H1 (cell line): ENCODE measurements around the gene OSBPL5. TPM values are rescaled to one million over a fixed set of nuclear protein-coding genes. Genes with fewer than 3 reads are reported as not detected.

Source experiments
- CTCF ChIA-PET: fragments of 300-600 bp; sonication (Branson Sonifier 250); formaldehyde crosslinking; loops from one replicate; lab custom pipeline; 2021; ENCODE audit not compliant: partially characterized antibody; lab: Charles Lee
- POLR2A ChIA-PET: fragments of 300-600 bp; sonication (Branson Sonifier 250); formaldehyde crosslinking; loops from one replicate; lab custom pipeline; 2021; ENCODE audit warnings: inconsistent platforms; ENCODE audit not compliant: partially characterized antibody; lab: Charles Lee
- DNase-seq, 2 experiments: peaks; one replicate each; pipeline versions ENCODE4 v3.0.0 to v3.0.0-alpha.2; 2010 to 2022; ENCODE audit warnings: low spot score in 2 of 2, low read depth in 1 of 2, mixed read lengths in 1 of 2
- FAIRE-seq: peaks from 2 replicates; lab custom pipeline; 2011; peaks lifted over from hg19 to GRCh38; lab: Jason Lieb, UNC
- H2AFZ ChIP-seq: 2 replicates; pipeline ENCODE4 v1.8.1; 2012; ENCODE audit warnings: low read length, inconsistent platforms
- H2AK5ac ChIP-seq: 2 replicates; pipeline ENCODE4 v1.6.1; 2013; ENCODE audit warnings: low read depth, low read length
- H2BK120ac ChIP-seq: replicated peaks from 2 replicates; pipeline ENCODE3; 2013; ENCODE audit warnings: low read depth, low read length, inconsistent platforms
- H2BK12ac ChIP-seq: 2 replicates; pipeline ENCODE4 v1.6.1; 2013; ENCODE audit warnings: low read depth, low read length
- H2BK15ac ChIP-seq: 2 replicates; pipeline ENCODE4 v1.6.1; 2013; ENCODE audit warnings: low read length
- H2BK20ac ChIP-seq: 2 replicates; pipeline ENCODE4 v1.6.1; 2013; ENCODE audit warnings: low read length
- H2BK5ac ChIP-seq: 2 replicates; pipeline ENCODE4 v1.6.1; 2013; ENCODE audit warnings: low read depth, low read length
- H3K14ac ChIP-seq: 2 replicates; pipeline ENCODE4 v1.6.1; 2013; ENCODE audit warnings: inconsistent platforms; ENCODE audit not compliant: insufficient read length
- H3K18ac ChIP-seq: 2 replicates; pipeline ENCODE4 v1.6.1; 2013; ENCODE audit warnings: low read length; ENCODE audit errors: extremely low read depth
- H3K23ac ChIP-seq: 2 replicates; pipeline ENCODE4 v1.6.1; 2013; ENCODE audit warnings: inconsistent platforms; ENCODE audit not compliant: insufficient read length
- H3K23me2 ChIP-seq: 2 replicates; pipeline ENCODE4 v1.6.1; 2013; ENCODE audit warnings: low read depth, low read length
- H3K27ac ChIP-seq: 2 replicates; pipeline ENCODE4 v1.6.1; 2011; ENCODE audit warnings: low read depth, low read length, inconsistent platforms
- H3K27me3 ChIP-seq, 4 experiments: replicated peaks in 1 of 4; 1 replicate in 1 of 4; 2 replicates in 3 of 4; pipeline versions ENCODE4 v1.6.1 to v1.8.1; 2011 to 2013; ENCODE audit warnings: low read length in 3 of 4, mild to moderate bottlenecking in 3 of 4, inconsistent platforms in 2 of 4, mixed read lengths in 2 of 4, moderate library complexity in 1 of 4; ENCODE audit not compliant: control insufficient read depth in 3 of 4, insufficient read depth in 3 of 4; ENCODE audit errors: extremely low read depth in 1 of 4
- H3K36me3 ChIP-seq, 4 experiments: 2 replicates each; pipeline versions ENCODE4 v1.6.1 to v1.8.1; 2011 to 2013; ENCODE audit warnings: mild to moderate bottlenecking in 4 of 4, low read length in 3 of 4, moderate library complexity in 2 of 4, control low read depth in 1 of 4, inconsistent platforms in 1 of 4; ENCODE audit not compliant: insufficient read depth in 4 of 4, control insufficient read depth in 2 of 4
- H3K4ac ChIP-seq: replicated peaks from 2 replicates; pipeline ENCODE3; 2013; ENCODE audit warnings: low read length, low read depth, mixed read lengths, inconsistent platforms; ENCODE audit not compliant: insufficient read length
- H3K4me1 ChIP-seq, 4 experiments: replicated peaks in 1 of 4; 1 replicate in 1 of 4; 2 replicates in 3 of 4; pipeline versions ENCODE4 v1.6.1 to v1.8.1; 2011 to 2013; ENCODE audit warnings: low read length in 3 of 4, inconsistent platforms in 2 of 4, mixed read lengths in 1 of 4; ENCODE audit not compliant: insufficient read depth in 4 of 4, control insufficient read depth in 3 of 4
- H3K4me2 ChIP-seq, 2 experiments: 2 replicates each; pipeline versions ENCODE4 v1.6.1 to v1.8.1; 2011 to 2013; ENCODE audit warnings: low read depth in 2 of 2, low read length in 2 of 2, control low read depth in 1 of 2, inconsistent platforms in 1 of 2, mild to moderate bottlenecking in 1 of 2; ENCODE audit not compliant: insufficient read depth in 1 of 2
- H3K4me3 ChIP-seq, 4 experiments: fragments of 200-600, 300-600 bp in 1 of 4; sonication (generic), shearing (Covaris generic), sonication (Bioruptor Twin) in 1 of 4; 2 replicates each; pipeline versions ENCODE4 v1.5.1 to v1.8.1; 2011 to 2016; ENCODE audit warnings: low read length in 4 of 4, low read depth in 3 of 4, control low read depth in 2 of 4, inconsistent platforms in 2 of 4, mild to moderate bottlenecking in 2 of 4, mixed read lengths in 1 of 4, moderate library complexity in 1 of 4; ENCODE audit not compliant: insufficient read depth in 2 of 4; ENCODE audit errors: extremely low read depth in 1 of 4
- H3K56ac ChIP-seq: replicated peaks from 2 replicates; pipeline ENCODE3; 2013; ENCODE audit warnings: low read depth, mild to moderate bottlenecking, mixed read lengths, low read length, inconsistent platforms; ENCODE audit not compliant: insufficient read length
- H3K79me1 ChIP-seq: 2 replicates; pipeline ENCODE4 v1.6.1; 2013; ENCODE audit warnings: low read depth, low read length, control low read depth
- H3K79me2 ChIP-seq, 2 experiments: 2 replicates each; pipeline versions ENCODE4 v1.6.1 to v1.8.1; 2012 to 2013; ENCODE audit warnings: low read length in 2 of 2, mild to moderate bottlenecking in 2 of 2, inconsistent platforms in 1 of 2; ENCODE audit not compliant: insufficient read depth in 2 of 2, control insufficient read depth in 1 of 2
- H3K9ac ChIP-seq, 4 experiments: replicated peaks in 1 of 4; 1 replicate in 1 of 4; 2 replicates in 3 of 4; pipeline versions ENCODE4 v1.6.1 to v1.8.1; 2011 to 2013; ENCODE audit warnings: low read depth in 3 of 4, low read length in 3 of 4, control low read depth in 2 of 4, mild to moderate bottlenecking in 2 of 4, moderate library complexity in 2 of 4, inconsistent platforms in 1 of 4; ENCODE audit errors: extremely low read depth in 1 of 4
- H3K9me3 ChIP-seq, 2 experiments: 2 replicates each; pipeline versions ENCODE4 v1.6.1 to v1.8.1; 2012 to 2013; ENCODE audit warnings: mild to moderate bottlenecking in 2 of 2, moderate library complexity in 2 of 2, control low read depth in 1 of 2, inconsistent platforms in 1 of 2, low read depth in 1 of 2, low read length in 1 of 2, mixed read lengths in 1 of 2; ENCODE audit not compliant: insufficient read depth in 2 of 2
- H4K20me1 ChIP-seq, 2 experiments: replicated peaks in 1 of 2; 2 replicates each; pipeline versions ENCODE3 to v1.8.1; 2011 to 2013; ENCODE audit warnings: inconsistent platforms in 2 of 2, low read length in 2 of 2, mild to moderate bottlenecking in 1 of 2; ENCODE audit not compliant: insufficient read depth in 2 of 2, control insufficient read depth in 1 of 2
- H4K5ac ChIP-seq: 2 replicates; pipeline ENCODE4 v1.6.1; 2013; ENCODE audit warnings: low read length, low read depth, mixed read lengths, inconsistent platforms; ENCODE audit not compliant: insufficient read length
- H4K8ac ChIP-seq: 2 replicates; pipeline ENCODE4 v1.8.0; 2013; ENCODE audit warnings: mild to moderate bottlenecking, moderate library complexity, low read length, inconsistent platforms; ENCODE audit not compliant: insufficient read depth; ENCODE audit errors: extremely low read depth
- H4K91ac ChIP-seq: replicated peaks from 2 replicates; pipeline ENCODE3; 2013; ENCODE audit warnings: low read length, mixed read lengths, inconsistent platforms; ENCODE audit not compliant: insufficient read length
- BRCA1 ChIP-seq: IDR thresholded peaks from 2 replicates; pipeline ENCODE4 v1.6.1; 2012; ENCODE audit warnings: low read depth, low read length, improper control_type of control experiment
- EZH2 ChIP-seq: fragments of 200-600 bp; sonication (generic); IDR thresholded peaks from 2 replicates; pipeline ENCODE4 v1.7.1; 2012; ENCODE audit warnings: low read depth, mild to moderate bottlenecking, moderate library complexity, low read length, inconsistent platforms; ENCODE audit not compliant: severe bottlenecking
- GTF2F1 ChIP-seq: IDR thresholded peaks from 2 replicates; pipeline ENCODE4 v1.6.1; 2012; ENCODE audit warnings: low read depth, low read length, improper control_type of control experiment, borderline replicate concordance
- KDM1A ChIP-seq: fragments of 200-600, 300-600 bp; sonication (generic); IDR thresholded peaks from 2 replicates; pipeline ENCODE4 v1.7.1; 2016; ENCODE audit warnings: mild to moderate bottlenecking, low read length, borderline replicate concordance
- POLR2A ChIP-seq, 2 experiments: IDR thresholded peaks; 1 replicate in 1 of 2; 2 replicates in 1 of 2; pipeline ENCODE4 v1.6.1; 2011; ENCODE audit warnings: low read depth in 2 of 2, low read length in 2 of 2, mild to moderate bottlenecking in 2 of 2; ENCODE audit errors: control extremely low read depth in 1 of 2
- SAP30 ChIP-seq: fragments of 300-600 bp; sonication (generic); IDR thresholded peaks from 2 replicates; pipeline ENCODE4 v1.7.1; 2012; ENCODE audit warnings: low read length, moderate library complexity, mild to moderate bottlenecking, inconsistent platforms; ENCODE audit not compliant: insufficient read depth, insufficient replicate concordance
- TAF7 ChIP-seq: optimal IDR thresholded peaks from 2 replicates; pipeline ENCODE3; 2011; ENCODE audit warnings: low read depth, mild to moderate bottlenecking, inconsistent platforms, low read length, moderate library complexity, borderline replicate concordance
- ZNF274 ChIP-seq: IDR thresholded peaks from 2 replicates; pipeline ENCODE4 v1.7.0; 2012; ENCODE audit warnings: low read length, borderline replicate concordance; ENCODE audit errors: extremely low read depth
- whole genome bisulfite sequencing, 2 experiments: shearing (Covaris generic) in 1 of 2; methylation state at CpG; one replicate each; pipeline versions ENCODE4 v1.1.6 to v1.1.7; 2013 to 2015; ENCODE audit warnings: low lambda C conversion rate in 2 of 2, mixed read lengths in 2 of 2, inconsistent platforms in 1 of 2, low coverage in 1 of 2, missing lambda C conversion rate in 1 of 2; ENCODE audit not compliant: insufficient replicate concordance in 2 of 2, insufficient coverage in 1 of 2, insufficient read length in 1 of 2; ENCODE audit errors: extremely low coverage in 1 of 2, missing lambda C conversion rate in 1 of 2; 5-methylcytosine and 5-hydroxymethylcytosine counted together
- polyA plus RNA-seq, 7 experiments: library from polyadenylated mRNA; depleted of rRNA in 3 of 7; stranded (reverse) in 5 of 7; unstranded in 2 of 7; fragments of >200 nt in 5 of 7; fragments of 200-250 nt in 2 of 7; gene quantifications; 1 replicate in 5 of 7; 2 replicates in 1 of 7; 4 replicates in 1 of 7; pipeline versions ENCODE4 v1.2.1 to v1.2.3, GENCODE V29; 2011 to 2013; ENCODE audit warnings: missing spikeins in 2 of 7, mixed read lengths in 2 of 7
- total RNA-seq: library from RNA; stranded (reverse); fragmentation: NEBNext Ultra II Directional; extraction: Animal tissue kit (Norgen Biotek cat#: 25700); gene quantifications from 2 replicates; pipeline ENCODE4 v1.2.1, GENCODE V29; 2021
- TF ChIP-seq, protein P1 (sequence below), 3 experiments: IDR thresholded peaks; 1 replicate in 2 of 3; 2 replicates in 1 of 3; pipeline versions ENCODE4 v1.5.1 to v1.6.1; 2011; ENCODE audit warnings: low read length in 3 of 3, mild to moderate bottlenecking in 3 of 3, inconsistent platforms in 2 of 3, low read depth in 1 of 3, moderate library complexity in 1 of 3; ENCODE audit not compliant: insufficient read depth in 1 of 3; ENCODE audit errors: control extremely low read depth in 1 of 3

The OSBPL5 gene
- total and polyA plus RNA-seq, 2 of the 8 experiments (the other 6 are each of a cell fraction or from before 2014, with no cell fraction given) = 3.4 to 9.9 TPM

DNA sequence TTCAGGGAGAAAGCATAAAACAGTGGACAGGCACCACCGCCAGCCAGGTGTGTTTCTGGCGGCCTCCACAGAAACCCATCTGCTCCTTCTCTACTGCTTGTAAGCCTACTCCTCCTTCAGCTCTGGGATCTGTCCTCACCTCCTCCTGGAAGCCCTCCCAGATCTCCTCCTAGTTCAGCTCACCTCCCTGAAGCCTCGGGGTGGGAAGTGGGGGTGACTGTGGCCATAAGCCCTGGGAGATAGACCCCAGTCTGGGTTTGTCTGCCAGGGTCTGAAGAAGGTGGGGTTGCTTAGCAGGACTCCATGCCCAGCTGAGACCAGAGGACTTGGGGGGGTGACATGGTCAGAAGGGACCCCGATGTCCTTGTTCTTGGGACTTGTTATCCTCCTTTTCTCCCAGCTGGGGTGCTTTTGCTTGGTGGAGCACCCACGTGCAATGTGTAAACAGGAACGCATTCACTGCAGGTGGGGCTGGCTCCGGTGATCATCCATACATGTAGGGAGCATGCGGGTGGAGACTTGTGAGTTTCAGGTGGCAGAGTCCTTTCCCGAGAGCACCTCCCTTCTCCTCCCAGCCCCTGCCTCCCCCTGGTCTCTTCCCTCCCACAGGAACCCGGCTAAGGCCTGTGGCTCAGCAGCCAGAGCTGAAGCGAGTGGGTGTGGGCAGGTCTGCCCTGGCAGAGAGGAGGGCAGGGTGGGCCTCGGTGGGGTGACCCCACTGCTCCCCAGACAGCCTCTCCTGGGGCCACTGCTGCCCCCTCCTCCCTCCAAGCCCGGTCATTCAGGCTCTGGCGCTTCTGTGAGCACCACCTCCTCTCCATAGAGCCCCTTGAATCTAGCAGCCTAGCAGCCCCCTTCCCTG is 27.6 kb upstream of the OSBPL5 start:
- Histone ChIP-seq H4K91ac (no peak overlapping the region), H2BK15ac (peak overlapping the region; percentile 53; the same call in 1 of the 2 replicates), H2AFZ (no peak overlapping the region), H3K4me1 (peaks cover 5 to 22% (median 14%) of the 10 kb centered on the region in 4 experiments), H3K27me3 (no peaks in the 10 kb centered on the region), H3K79me1 (peaks cover 3% of the 10 kb centered on the region; the same call in 1 of the 2 replicates), H3K4ac (no peak overlapping the region), H4K8ac (no peak overlapping the region; the same call in 1 of the 2 replicates), H3K14ac (no peak overlapping the region), H3K23ac (no peak overlapping the region), H3K9me3 (no peaks in the 10 kb centered on the region), H3K9ac (no peak overlapping the region), H3K36me3 (no peaks in the 10 kb centered on the region), H3K79me2 (no peaks in the 10 kb centered on the region), H3K18ac (peak overlapping the region; percentile 32), H2BK20ac (no peak overlapping the region), H4K20me1 (no peaks in the 10 kb centered on the region), H3K4me2 (no peak overlapping the region), H4K5ac (no peak overlapping the region), H2BK12ac (peak overlapping the region; percentile 68; the same call in 1 of the 2 replicates), H3K4me3 (no peak overlapping the region), H2BK5ac (no peak overlapping the region), H2BK120ac (no peak overlapping the region), H3K23me2 (peaks cover 3% of the 10 kb centered on the region), H2AK5ac (0 out of 2 replicates have a peak overlapping the region, but pooled peaks have one; percentile 75), H3K27ac (no peak overlapping the region), H3K56ac (no peak overlapping the region)
- CTCF ChIA-PET = interaction anchor here (0.6 to 2.3 kb wide), 11 partner anchors 8 to 160 kb away, joined by 3 to 8 read pairs (median 3); partner anchors contain the start of gene OSBPL5
- 79% methylated on average over 14 of the region's 14 CpGs; no CpG with 5 or more reads in 1 of the 2 experiments for WGBS, 2 experiments
- DNase-seq (peak in 1 of 2 experiments; percentile 46), FAIRE-seq (no peak)
- POLR2A ChIA-PET = no interaction called here
- no peak for TF ChIP-seq POLR2A (IDR thresholded peaks at IDR 0.05; ENCODE audit: control extremely low read depth in 1 of 2, low read depth in 2 of 2, low read length in 2 of 2)
- no peak for TF ChIP-seq SAP30
- TF ChIP-seq TAF7 = no peak
- no peak for TF ChIP-seq ZNF274
- no peak for TF ChIP-seq GTF2F1
- no peak for TF ChIP-seq BRCA1
- no peak for TF ChIP-seq KDM1A
- TF ChIP-seq, protein P1, sequence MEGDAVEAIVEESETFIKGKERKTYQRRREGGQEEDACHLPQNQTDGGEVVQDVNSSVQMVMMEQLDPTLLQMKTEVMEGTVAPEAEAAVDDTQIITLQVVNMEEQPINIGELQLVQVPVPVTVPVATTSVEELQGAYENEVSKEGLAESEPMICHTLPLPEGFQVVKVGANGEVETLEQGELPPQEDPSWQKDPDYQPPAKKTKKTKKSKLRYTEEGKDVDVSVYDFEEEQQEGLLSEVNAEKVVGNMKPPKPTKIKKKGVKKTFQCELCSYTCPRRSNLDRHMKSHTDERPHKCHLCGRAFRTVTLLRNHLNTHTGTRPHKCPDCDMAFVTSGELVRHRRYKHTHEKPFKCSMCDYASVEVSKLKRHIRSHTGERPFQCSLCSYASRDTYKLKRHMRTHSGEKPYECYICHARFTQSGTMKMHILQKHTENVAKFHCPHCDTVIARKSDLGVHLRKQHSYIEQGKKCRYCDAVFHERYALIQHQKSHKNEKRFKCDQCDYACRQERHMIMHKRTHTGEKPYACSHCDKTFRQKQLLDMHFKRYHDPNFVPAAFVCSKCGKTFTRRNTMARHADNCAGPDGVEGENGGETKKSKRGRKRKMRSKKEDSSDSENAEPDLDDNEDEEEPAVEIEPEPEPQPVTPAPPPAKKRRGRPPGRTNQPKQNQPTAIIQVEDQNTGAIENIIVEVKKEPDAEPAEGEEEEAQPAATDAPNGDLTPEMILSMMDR (IDR thresholded peaks at IDR 0.05; ENCODE audit: control extremely low read depth in 1 of 3, insufficient read depth in 1 of 3, low read depth in 1 of 3, low read length in 3 of 3) = no peak
- no peak for TF ChIP-seq EZH2
